HEK293 (cell line): ENCODE results near the gene CLSTN1.

ENCODE experiments used
- KLF1 ChIP-seq: fragments of 450-650 bp; formaldehyde crosslinking; IDR thresholded peaks from 2 replicates; pipeline ENCODE4 v1.5.1; 2016; ENCODE audit warnings: missing biosample characterization, missing genetic modification characterization
- TF ChIP-seq, protein P1 (sequence below): fragments of 450-650 bp; formaldehyde crosslinking; IDR thresholded peaks from 2 replicates; pipeline ENCODE4 v1.5.1; 2016; ENCODE audit warnings: missing biosample characterization, missing genetic modification characterization

DNA sequence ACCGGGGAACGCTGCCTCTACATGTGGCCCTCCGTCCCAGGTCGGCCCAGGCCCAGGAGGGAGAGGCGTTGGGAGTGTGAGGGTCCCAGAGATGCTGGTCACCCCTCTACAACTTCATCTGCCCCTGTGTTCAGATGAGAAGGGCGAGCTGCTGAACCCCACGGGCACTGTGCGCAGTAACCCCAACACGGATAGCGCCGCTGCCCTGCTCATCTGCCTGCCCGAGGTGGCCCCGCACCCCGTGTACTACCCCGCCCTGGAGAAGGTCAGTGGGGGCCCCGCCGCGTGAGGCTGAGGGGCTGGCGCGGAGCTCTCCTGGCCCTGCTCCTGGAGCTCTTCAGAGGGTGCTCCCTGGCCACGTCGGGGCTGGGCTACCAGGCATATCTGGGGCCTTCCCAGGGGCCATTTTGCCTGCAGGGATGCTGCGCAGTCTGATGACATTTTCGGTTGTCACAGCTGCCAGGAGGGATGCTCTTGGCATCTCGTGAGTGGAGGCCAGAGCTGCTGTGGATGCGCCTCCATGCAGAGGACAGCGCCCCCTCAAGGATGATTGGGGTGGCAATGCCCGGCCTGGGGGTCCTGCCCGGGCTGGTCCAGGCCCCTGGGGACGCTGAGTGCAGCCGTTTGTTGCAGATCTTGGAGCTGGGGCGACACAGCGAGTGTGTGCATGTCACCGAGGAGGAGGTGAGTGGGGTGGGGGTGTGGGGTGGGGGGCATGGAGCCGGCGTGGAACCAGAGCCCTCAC is 103.6 kb downstream of the CLSTN1 start:
- TF ChIP-seq, protein P1, sequence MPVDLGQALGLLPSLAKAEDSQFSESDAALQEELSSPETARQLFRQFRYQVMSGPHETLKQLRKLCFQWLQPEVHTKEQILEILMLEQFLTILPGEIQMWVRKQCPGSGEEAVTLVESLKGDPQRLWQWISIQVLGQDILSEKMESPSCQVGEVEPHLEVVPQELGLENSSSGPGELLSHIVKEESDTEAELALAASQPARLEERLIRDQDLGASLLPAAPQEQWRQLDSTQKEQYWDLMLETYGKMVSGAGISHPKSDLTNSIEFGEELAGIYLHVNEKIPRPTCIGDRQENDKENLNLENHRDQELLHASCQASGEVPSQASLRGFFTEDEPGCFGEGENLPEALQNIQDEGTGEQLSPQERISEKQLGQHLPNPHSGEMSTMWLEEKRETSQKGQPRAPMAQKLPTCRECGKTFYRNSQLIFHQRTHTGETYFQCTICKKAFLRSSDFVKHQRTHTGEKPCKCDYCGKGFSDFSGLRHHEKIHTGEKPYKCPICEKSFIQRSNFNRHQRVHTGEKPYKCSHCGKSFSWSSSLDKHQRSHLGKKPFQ: no peak
- no peak for TF ChIP-seq KLF1 (tag by site-specific recombination)
